Naive thymus-derived CD4-positive, alpha-beta T cell (primary cell): ENCODE results near the gene GPR3. TPM values are rescaled to one million over a fixed set of nuclear protein-coding genes. Genes with fewer than 3 reads are reported as not detected.
"Not testable (repeated sequence)": the region's sequence is repeated elsewhere in the genome, so short reads cannot be mapped to it uniquely, and the experiment has no call there.

Source experiments
- ATAC-seq: fragments of 150-1000 bp; cut with Tn5 transposase; 2 replicates; pipeline ENCODE4 v1.10.0; 2021; ENCODE audit warnings: mild to moderate bottlenecking, moderate library complexity
- CTCF ChIA-PET: fragments of 350-600 bp; sonication (Branson Sonifier 250); formaldehyde crosslinking; loops from one replicate; lab custom pipeline; 2021; ENCODE audit warnings: antibody characterized with exemption; lab: Charles Lee
- POLR2A ChIA-PET: fragments of 350-600 bp; sonication (Branson Sonifier 250); formaldehyde crosslinking; loops from one replicate; lab custom pipeline; 2021; ENCODE audit warnings: antibody characterized with exemption, inconsistent platforms; lab: Charles Lee
- DNase-seq, 9 donors: peaks; one replicate each; pipeline versions ENCODE4 v3.0.0 to v3.0.0-alpha.2; 2020 to 2022; ENCODE audit warnings: mixed read lengths in 1 of 9
- H3K27ac ChIP-seq: one replicate; pipeline ENCODE4 v1.7.0; 2013; ENCODE audit warnings: mild to moderate bottlenecking, low read depth, low read length, moderate library complexity
- H3K27me3 ChIP-seq, 2 donors: one replicate each; pipeline ENCODE4 v1.7.0; 2013; ENCODE audit warnings: low read length in 2 of 2, mild to moderate bottlenecking in 2 of 2, moderate library complexity in 2 of 2; ENCODE audit not compliant: control insufficient read depth in 2 of 2, insufficient read depth in 2 of 2
- H3K36me3 ChIP-seq, 3 experiments: 1 replicate in 2 of 3; 2 replicates in 1 of 3; pipeline ENCODE4 v1.7.0; 2013; ENCODE audit warnings: low read length in 3 of 3, mild to moderate bottlenecking in 3 of 3, moderate library complexity in 1 of 3; ENCODE audit not compliant: insufficient read depth in 3 of 3, control insufficient read depth in 2 of 3
- H3K4me1 ChIP-seq, 2 donors: one replicate each; pipeline ENCODE4 v1.7.0; 2013; ENCODE audit warnings: low read length in 2 of 2, mild to moderate bottlenecking in 2 of 2, moderate library complexity in 1 of 2; ENCODE audit not compliant: control insufficient read depth in 2 of 2, insufficient read depth in 2 of 2
- H3K4me3 ChIP-seq: 2 replicates; pipeline ENCODE4 v1.7.0; 2013; ENCODE audit warnings: mild to moderate bottlenecking, low read length
- H3K9me3 ChIP-seq, 3 experiments: 1 replicate in 2 of 3; 2 replicates in 1 of 3; pipeline ENCODE4 v1.7.0; 2013; ENCODE audit warnings: low read length in 3 of 3; ENCODE audit not compliant: control insufficient read depth in 2 of 3
- H3K27ac Mint-ChIP-seq, 9 donors: one replicate each; pipeline ENCODE4 v1.8.0; 2020 to 2022; ENCODE audit warnings: mixed read lengths in 9 of 9, mild to moderate bottlenecking in 8 of 9, moderate library complexity in 5 of 9, inconsistent platforms in 2 of 9
- H3K27me3 Mint-ChIP-seq, 5 donors: one replicate each; pipeline ENCODE4 v1.8.0; 2021 to 2022; ENCODE audit warnings: mixed read lengths in 5 of 5, mild to moderate bottlenecking in 1 of 5
- H3K36me3 Mint-ChIP-seq, 5 donors: one replicate each; pipeline ENCODE4 v1.8.0; 2020 to 2022; ENCODE audit warnings: mixed read lengths in 5 of 5, mild to moderate bottlenecking in 3 of 5, inconsistent platforms in 1 of 5
- H3K4me1 Mint-ChIP-seq, 7 donors: one replicate each; pipeline ENCODE4 v1.8.0; 2020 to 2022; ENCODE audit warnings: mixed read lengths in 7 of 7, mild to moderate bottlenecking in 3 of 7, inconsistent platforms in 1 of 7
- H3K4me3 Mint-ChIP-seq, 10 donors: one replicate each; pipeline ENCODE4 v1.8.0; 2020 to 2022; ENCODE audit warnings: mild to moderate bottlenecking in 10 of 10, mixed read lengths in 10 of 10, moderate library complexity in 6 of 10, inconsistent platforms in 2 of 10
- H3K9me3 Mint-ChIP-seq, 11 donors: one replicate each; pipeline ENCODE4 v1.8.0; 2020 to 2022; ENCODE audit warnings: mixed read lengths in 11 of 11, mild to moderate bottlenecking in 4 of 11, inconsistent platforms in 1 of 11, moderate library complexity in 1 of 11
- intact Hi-C, 2 donors: fragments of 100-400 bp; cut with micrococcal nuclease; formaldehyde crosslinking; loops; one replicate each; pipeline ENCODE4 v1.15.1; 2023
- polyA plus RNA-seq, 2 donors: library from polyadenylated mRNA; unstranded; fragments of 300-500 nt; fragmentation: Illumina TruSeq; gene quantifications; one replicate each; pipeline ENCODE4 v1.2.3, GENCODE V29; 2021
- total RNA-seq, 6 experiments: library from RNA in 5 of 6; stranded (reverse) in 5 of 6; gene quantifications; 1 replicate in 5 of 6; 2 replicates in 1 of 6; pipeline ENCODE4 v1.2.3 and lab custom pipeline; 2021 to 2026

GPR3 gene
- total and polyA plus RNA-seq, 7 experiments from 2014 or later: 0.09 to 0.93 (median 0.24) TPM; not detected in 2

GRCh38 chr1:27428316-27429028 lies 36.0 kb downstream of the GPR3 start:
- H3K27ac Mint-ChIP-seq: peak overlapping the region; percentile 83 to 96 (median 88)
- peaks cover 45 to 87% (median 78%) of the 10 kb centered on the region in 7 donors for H3K4me1 Mint-ChIP-seq
- peaks cover 4 to 19% (median 14%) of the 10 kb centered on the region in 5 donors for H3K36me3 Mint-ChIP-seq
- peaks cover 0 to 10% (median 4%) of the 10 kb centered on the region in 3 experiments for H3K36me3 ChIP-seq
- intact Hi-C loops: loop anchor here (1.0 to 2.0 kb wide), 2 partner anchors 10 to 62 kb away; partner anchors contain the start of gene WASF2 (in 1 of the 2)
- DNase-seq (no peak), ATAC-seq (peak; percentile 48)
- peak overlapping the region; percentile 74 for H3K27ac ChIP-seq
- peak overlapping the region; percentile 82 to 94 (median 87) for H3K4me3 Mint-ChIP-seq
- H3K4me3 ChIP-seq: peak overlapping the region; percentile 30
- ChIA-PET POLR2A (interaction anchor here (0.7 to 5.5 kb wide), 13 partner anchors 9 to 190 kb away, joined by 3 to 29 read pairs (median 5); partner anchors contain the start of gene WASF2), CTCF (interaction anchor here (0.6 to 2.0 kb wide), 11 partner anchors 8 to 235 kb away, joined by 3 to 6 read pairs (median 4); no protein-coding TSS in a partner anchor)
- H3K27me3 Mint-ChIP-seq: no peaks in the 10 kb centered on the region
- H3K4me1 ChIP-seq: peaks cover 23 to 71% of the 10 kb centered on the region in 2 donors
- no peaks in the 10 kb centered on the region for H3K27me3 ChIP-seq
- no peaks in the 10 kb centered on the region for H3K9me3 Mint-ChIP-seq
- H3K9me3 ChIP-seq: no peaks in the 10 kb centered on the region

DNA sequence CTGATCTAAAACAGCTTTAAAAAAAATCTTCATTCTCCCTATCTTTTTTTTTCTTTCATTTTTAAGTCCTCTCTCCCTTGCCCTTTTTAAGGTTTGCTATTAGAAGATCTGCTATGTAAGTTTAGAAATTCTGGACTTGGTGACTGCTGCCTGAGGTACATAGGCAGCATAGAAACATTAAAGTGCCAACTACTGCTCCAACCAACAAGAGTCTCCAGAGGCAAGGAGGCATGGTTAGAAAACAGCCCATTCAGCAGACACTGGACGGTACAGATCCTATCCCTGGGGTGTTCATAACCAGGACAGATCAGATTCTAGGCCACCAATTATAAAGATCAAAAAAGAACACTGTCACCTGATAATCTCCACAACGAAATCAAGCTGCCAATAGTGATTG lies 36.6 kb downstream of the GPR3 start:
- DNase-seq (no peak), ATAC-seq (no peak)
- CTCF ChIA-PET: interaction anchor here (0.6 to 1.9 kb wide), 13 partner anchors 8 to 234 kb away, joined by 3 to 6 read pairs (median 4); partner anchors contain the start of gene WASF2
- Histone ChIP-seq H3K36me3 (peaks cover 0 to 10% (median under 1%) of the 10 kb centered on the region in 3 experiments), H3K27me3 (no peaks in the 10 kb centered on the region), H3K4me3 (peak overlapping the region; percentile 30), H3K9me3 (no peaks in the 10 kb centered on the region), H3K4me1 (peaks cover 26 to 75% of the 10 kb centered on the region in 2 donors), H3K27ac (peak overlapping the region; percentile 74)
- no peaks in the 10 kb centered on the region for H3K27me3 Mint-ChIP-seq
- H3K36me3 Mint-ChIP-seq: peaks cover 4 to 19% (median 16%) of the 10 kb centered on the region in 5 donors
- H3K27ac Mint-ChIP-seq: peak overlapping the region; percentile 83 to 96 (median 88)
- POLR2A ChIA-PET: interaction anchor here (0.7 to 5.5 kb wide), 10 partner anchors 8 to 189 kb away, joined by 3 to 29 read pairs (median 6); partner anchors contain the start of gene WASF2
- intact Hi-C loops: loop anchor here in 1 of 2 donors (2.0 kb wide), 1 partner anchor 62 kb away; the partner anchor contains the start of gene WASF2
- H3K4me1 Mint-ChIP-seq: peaks cover 49 to 87% (median 78%) of the 10 kb centered on the region in 7 donors
- H3K4me3 Mint-ChIP-seq: peak overlapping the region; percentile 82 to 94 (median 87)
- H3K9me3 Mint-ChIP-seq: no peaks in the 10 kb centered on the region

DNA sequence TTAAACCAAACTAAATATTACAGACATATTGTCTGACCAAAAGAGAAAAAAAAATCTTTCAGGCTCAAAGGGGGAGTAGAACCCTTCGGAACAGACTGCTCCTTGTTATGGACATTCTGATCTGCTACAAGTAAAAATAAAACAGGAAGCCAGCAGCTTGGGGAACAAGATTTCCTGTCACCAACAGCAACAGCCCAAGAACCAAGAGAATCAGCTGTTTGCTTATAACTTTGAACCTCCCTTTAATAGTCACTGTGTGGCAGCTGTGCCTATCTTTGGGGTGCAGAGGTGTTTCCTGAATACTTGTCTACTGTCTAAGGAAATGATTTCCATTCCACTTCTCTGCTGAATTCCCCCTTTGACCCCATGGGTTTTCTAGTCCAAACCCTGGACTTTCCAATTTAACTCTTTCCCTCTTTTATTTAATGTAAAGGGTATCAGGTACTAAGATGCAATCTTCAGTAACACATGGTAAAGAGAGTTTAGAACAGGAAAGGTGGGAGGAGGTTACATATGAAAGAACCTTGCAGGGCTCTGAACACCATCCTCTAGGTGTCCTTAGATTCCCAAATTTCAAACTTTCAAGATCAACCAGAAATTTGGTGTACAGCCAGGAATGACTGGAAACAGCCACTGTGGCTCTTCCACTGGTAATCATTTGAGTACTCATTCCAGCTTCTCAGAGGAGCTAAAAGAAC lies 38.6 kb downstream of the GPR3 start:
- peak overlapping the region; percentile 74 for H3K27ac ChIP-seq
- no peaks in the 10 kb centered on the region for H3K9me3 Mint-ChIP-seq
- peaks cover 33 to 86% of the 10 kb centered on the region in 2 donors for H3K4me1 ChIP-seq
- no peaks in the 10 kb centered on the region for H3K27me3 ChIP-seq
- ChIA-PET POLR2A (interaction anchor here (0.6 to 5.5 kb wide), 11 partner anchors 9 to 106 kb away, joined by 3 to 29 read pairs (median 3); partner anchors contain the start of gene WASF2), CTCF (interaction anchor here (0.5 to 1.9 kb wide), 13 partner anchors 10 to 240 kb away, joined by 3 to 6 read pairs (median 4); partner anchors contain the start of gene WASF2)
- DNase-seq (peak in 7 of 9 donors; percentile 50 to 72 (median 69)), ATAC-seq (peak; percentile 81)
- H3K27me3 Mint-ChIP-seq: no peaks in the 10 kb centered on the region
- peak overlapping the region; percentile 58 to 94 (median 82) for H3K4me3 Mint-ChIP-seq
- peaks cover 0 to 3% (median 0%) of the 10 kb centered on the region in 3 experiments for H3K36me3 ChIP-seq
- H3K4me3 ChIP-seq: peak overlapping the region; percentile 21
- no peaks in the 10 kb centered on the region for H3K9me3 ChIP-seq
- H3K27ac Mint-ChIP-seq: peak overlapping the region; percentile 71 to 96 (median 89)
- peaks cover 2 to 18% (median 9%) of the 10 kb centered on the region in 5 donors for H3K36me3 Mint-ChIP-seq
- peaks cover 54 to 91% (median 77%) of the 10 kb centered on the region in 7 donors for H3K4me1 Mint-ChIP-seq
- intact Hi-C loops: loop anchor here in 1 of 2 donors (1.0 to 5.0 kb wide), 3 partner anchors 36 to 92 kb away; partner anchors contain the start of gene WASF2

GRCh38 chr1:27431601-27431940 lies 39.1 kb downstream of the GPR3 start:
- DNase-seq: no peak
- H3K27me3 Mint-ChIP-seq: no peaks in the 10 kb centered on the region
- peak overlapping the region in 9 of 10 donors; percentile 16 to 94 (median 83) for H3K4me3 Mint-ChIP-seq
- Histone ChIP-seq H3K27me3 (no peaks in the 10 kb centered on the region), H3K4me1 (peaks cover 36 to 87% of the 10 kb centered on the region in 2 donors), H3K27ac (peak overlapping the region; percentile 74), H3K4me3 (peak overlapping the region; percentile 21), H3K9me3 (no peaks in the 10 kb centered on the region), H3K36me3 (peaks cover 0 to 3% (median 0%) of the 10 kb centered on the region in 3 experiments)
- peak overlapping the region; percentile 71 to 96 (median 89) for H3K27ac Mint-ChIP-seq
- ChIA-PET POLR2A (interaction anchor here (0.6 to 5.5 kb wide), 7 partner anchors 8 to 58 kb away, joined by 3 to 29 read pairs (median 3); partner anchors contain the start of gene WASF2), CTCF (interaction anchor here (1.1 kb wide), 1 partner anchor 90 kb away, joined by 5 read pairs; no protein-coding TSS in a partner anchor)
- ATAC-seq: no peak
- H3K36me3 Mint-ChIP-seq: peaks cover 0 to 16% (median 7%) of the 10 kb centered on the region in 5 donors
- H3K4me1 Mint-ChIP-seq: peaks cover 54 to 91% (median 79%) of the 10 kb centered on the region in 7 donors
- intact Hi-C loops: loop anchor here in 1 of 2 donors (1.0 to 5.0 kb wide), 3 partner anchors 36 to 92 kb away; partner anchors contain the start of gene WASF2
- no peaks in the 10 kb centered on the region for H3K9me3 Mint-ChIP-seq

DNA sequence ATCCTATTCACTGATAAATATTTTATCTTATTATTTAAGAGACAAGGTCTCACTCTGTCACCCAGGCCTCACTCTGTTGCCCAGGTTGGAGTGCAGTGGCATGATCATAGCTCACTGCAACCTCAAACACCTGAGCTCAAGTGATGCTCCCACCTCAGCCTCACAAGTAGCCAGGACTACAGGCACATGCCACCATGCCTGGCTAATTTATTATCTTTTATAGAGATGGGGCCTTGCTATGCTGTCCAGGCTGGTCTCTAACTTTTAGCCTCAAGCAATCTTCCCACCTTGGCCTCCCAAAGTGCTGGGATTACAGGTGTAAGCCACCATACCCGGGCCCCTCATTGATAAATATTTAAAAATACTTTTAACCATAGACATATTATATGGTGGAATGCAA lies 40.3 kb downstream of the GPR3 start:
- peaks cover 53 to 91% (median 79%) of the 10 kb centered on the region in 7 donors for H3K4me1 Mint-ChIP-seq
- not testable (repeated sequence) for H3K4me3 ChIP-seq, H3K36me3 ChIP-seq, H3K27me3 ChIP-seq, DNase-seq, H3K9me3 ChIP-seq, ATAC-seq, H3K27me3 Mint-ChIP-seq, H3K9me3 Mint-ChIP-seq
- peaks cover 0 to 12% (median 0%) of the 10 kb centered on the region in 5 donors for H3K36me3 Mint-ChIP-seq
- CTCF ChIA-PET: interaction anchor here (0.5 kb wide), 1 partner anchor 13 kb away, joined by 3 read pairs; no protein-coding TSS in a partner anchor
- Histone ChIP-seq H3K4me1 (peaks cover 47 to 87% of the 10 kb centered on the region in 2 donors), H3K27ac (peak overlapping the region; percentile 30)
- H3K27ac Mint-ChIP-seq: peak overlapping the region in 7 of 9 donors; percentile 81 to 93 (median 91)
- H3K4me3 Mint-ChIP-seq: peak overlapping the region in 3 of 10 donors; percentile 48 to 73 (median 62)
- intact Hi-C loops: loop anchor here in 1 of 2 donors (5.0 kb wide), 1 partner anchor 35 kb away; no protein-coding TSS in a partner anchor
- POLR2A ChIA-PET: interaction anchor here (0.6 to 2.0 kb wide), 4 partner anchors 10 to 22 kb away, joined by 3 to 7 read pairs (median 5); no protein-coding TSS in a partner anchor
